22Rv1 (cell line): ENCODE measurements around the gene EYA2.

Source experiments
- CTCF ChIP-seq: fragments of 450-650 bp; IDR thresholded peaks from 2 replicates; pipeline ENCODE4 v1.5.1; 2017; ENCODE audit warnings: mild to moderate bottlenecking
- ZFX ChIP-seq: fragments of 450-650 bp; IDR thresholded peaks from 2 replicates; pipeline ENCODE4 v1.6.1; 2017; ENCODE audit warnings: antibody characterized with exemption, borderline replicate concordance

GRCh38 chr20:47020231-47020630 lies 125.6 kb downstream of the EYA2 start:
- no peak for TF ChIP-seq CTCF
- TF ChIP-seq ZFX, result no peak
